GM12874 (cell line): Measurements from ENCODE around the gene EDC3.

ENCODE experiments used
- CTCF ChIP-seq: IDR thresholded peaks from 2 replicates; pipeline ENCODE4 v1.5.1; 2011; ENCODE audit warnings: low read depth, mild to moderate bottlenecking, control low read depth, low read length, moderate library complexity; ENCODE audit not compliant: insufficient read depth

Gene EDC3

GRCh38 chr15:74726774-74727164 lies 30.9 kb upstream of the EDC3 start:
- TF ChIP-seq CTCF, result no peak

GRCh38 chr15:74725845-74726773 lies 30.3 kb upstream of the EDC3 start:
- no peak for TF ChIP-seq CTCF

- TF ChIP-seq CTCF, result no peak
These were observed 29.5 kb upstream of the EDC3 start, which contains the start of gene CYP1A1 for GRCh38 chr15:74725225-74725774. Gene CYP1A1 (minus strand): TSS chr15:74725528. CDS start chr15:74723097, 2,431 bp downstream.

GRCh38 chr15:74724570-74725224 lies 28.9 kb upstream of the EDC3 start:
- TF ChIP-seq CTCF, result no peak

- no peak for TF ChIP-seq CTCF
These were observed 28.0 kb upstream of the EDC3 start for GRCh38 chr15:74723754-74724334.

GRCh38 chr15:74723187-74723586 lies 27.4 kb upstream of the EDC3 start:
- TF ChIP-seq CTCF, result no peak

- no peak for TF ChIP-seq CTCF
These were observed 26.8 kb upstream of the EDC3 start for GRCh38 chr15:74722591-74722990.
